Vagina (tissue), 2 donors: Measurements from ENCODE around the gene KRT17.

ENCODE experiments used
- CTCF ChIP-seq, 3 experiments: fragments of 450-650 bp in 2 of 3; fragments of 200-600 bp in 1 of 3; sonication (generic) in 1 of 3; IDR thresholded peaks; one replicate each; pipeline ENCODE4 v1.5.1; 2017 to 2019; ENCODE audit warnings: antibody characterized with exemption in 3 of 3, mild to moderate bottlenecking in 2 of 3, moderate library complexity in 2 of 3
- POLR2AphosphoS5 ChIP-seq, 2 donors: sonication (generic); formaldehyde crosslinking; IDR thresholded peaks; one replicate each; pipeline ENCODE4 v1.9.0; 2017; ENCODE audit warnings: antibody characterized with exemption in 2 of 2, mild to moderate bottlenecking in 2 of 2, low read depth in 1 of 2; ENCODE audit not compliant: insufficient read depth in 1 of 2

GRCh38 chr17:41585301-41586056, 38.9 kb downstream of the KRT17 start:
- TF ChIP-seq POLR2AphosphoS5 (IDR thresholded peaks at IDR 0.05; ENCODE audit: insufficient read depth in 1 of 2, low read depth in 1 of 2) (no peak), CTCF (IDR thresholded peaks at IDR 0.05) (no peak)
